NCI-H2081 treated with DMSO at 0.1 percent for 48 hours (cell line): Measurements from ENCODE around the gene SLA2.
"Not testable (repeated sequence)": the region's sequence is repeated elsewhere in the genome, so short reads cannot be mapped to it uniquely, and the experiment has no call there.

Experiments
- DNase-seq: peaks from one replicate; lab custom pipeline; 2025; lab: John Stamatoyannopoulos, UW

Gene SLA2

DNA sequence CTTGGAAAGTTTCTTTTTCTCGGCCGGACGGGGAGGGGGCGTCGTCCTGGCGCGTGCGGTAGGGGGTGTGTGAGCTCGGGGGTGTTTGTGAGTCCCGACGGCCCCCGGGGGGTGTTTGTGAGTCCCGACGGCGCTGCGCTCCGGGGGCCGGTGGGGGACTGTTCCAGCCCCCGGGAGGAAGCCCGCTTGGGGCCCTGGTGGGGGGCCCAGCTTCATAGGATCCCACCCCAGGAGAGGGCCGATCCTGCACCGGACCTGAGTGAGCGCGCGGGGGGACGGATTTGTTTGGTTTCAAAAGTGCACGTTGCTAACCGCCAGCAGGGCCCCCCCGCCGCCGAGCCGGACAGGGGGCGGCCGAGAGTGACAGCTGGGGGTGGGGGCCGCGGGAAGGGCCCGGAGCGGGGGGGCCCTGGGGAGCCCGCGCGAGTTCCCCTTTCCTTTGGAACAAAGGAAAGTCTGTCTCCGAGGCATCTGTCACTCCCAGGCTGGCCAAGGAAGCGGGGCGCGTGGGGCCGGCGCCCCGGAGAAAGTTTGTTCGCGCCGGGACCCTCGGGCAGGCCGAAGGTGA lies 72.1 kb downstream of the SLA2 start:
- DNase-seq, result no peak

GRCh38 chr20:36573103-36573797 lies 72.7 kb downstream of the SLA2 start, which contains the start of gene TGIF2:
TSS of gene TGIF2 (plus strand) at chr20:36573597. CDS start at chr20:36578775, 5,178 bp downstream.
- DNase-seq, result no peak

DNA sequence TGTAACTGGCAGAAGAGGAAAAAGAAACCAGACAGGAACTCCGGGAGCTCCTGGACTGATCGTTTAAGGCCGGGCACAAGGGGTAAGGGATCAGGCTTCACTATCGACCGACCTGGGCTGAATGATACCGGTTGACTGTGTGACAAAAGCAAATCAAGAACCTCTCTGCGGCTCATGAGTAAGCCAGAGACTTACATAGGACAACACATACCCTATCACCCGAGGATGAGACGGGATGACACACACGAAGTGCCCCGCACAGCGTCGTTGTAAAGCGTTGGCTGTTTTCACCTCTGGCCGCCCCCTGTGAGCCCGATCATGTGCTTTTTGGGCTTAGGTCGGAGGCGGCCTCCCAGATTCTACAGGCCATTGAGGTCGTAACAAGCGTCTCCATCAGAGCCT lies 73.3 kb downstream of the SLA2 start:
- DNase-seq, result no peak

GRCh38 chr20:36571564-36572504 lies 74.2 kb downstream of the SLA2 start:
- DNase-seq, result no peak

DNA sequence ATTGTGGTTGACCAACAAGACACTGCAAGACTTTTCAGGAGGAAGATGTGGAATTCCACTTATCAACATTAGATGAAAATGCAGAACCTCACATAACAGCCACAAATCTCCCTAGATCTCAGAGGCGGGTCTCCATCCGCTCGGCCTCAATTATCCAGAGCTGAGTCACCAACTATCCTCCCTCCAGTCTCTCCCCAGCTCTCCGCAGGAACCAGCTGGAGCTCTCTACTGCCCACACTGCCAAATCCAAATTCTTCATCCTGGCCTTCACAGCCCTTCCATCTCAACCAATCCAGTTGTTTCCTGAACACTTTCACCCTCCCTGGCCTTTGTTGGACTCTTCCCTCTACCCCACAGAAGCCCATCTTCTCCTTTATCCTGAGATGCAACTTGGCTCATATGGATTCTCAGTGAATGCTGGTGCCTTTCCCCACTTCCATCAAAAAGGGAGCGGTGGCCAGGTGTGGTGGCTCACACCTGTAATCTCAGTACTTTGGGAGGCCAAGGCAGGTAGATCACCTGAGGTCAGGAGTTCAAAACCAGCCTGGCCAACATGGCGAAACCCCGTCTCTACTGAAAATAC lies 76.1 kb downstream of the SLA2 start:
- DNase-seq, result no peak

DNA sequence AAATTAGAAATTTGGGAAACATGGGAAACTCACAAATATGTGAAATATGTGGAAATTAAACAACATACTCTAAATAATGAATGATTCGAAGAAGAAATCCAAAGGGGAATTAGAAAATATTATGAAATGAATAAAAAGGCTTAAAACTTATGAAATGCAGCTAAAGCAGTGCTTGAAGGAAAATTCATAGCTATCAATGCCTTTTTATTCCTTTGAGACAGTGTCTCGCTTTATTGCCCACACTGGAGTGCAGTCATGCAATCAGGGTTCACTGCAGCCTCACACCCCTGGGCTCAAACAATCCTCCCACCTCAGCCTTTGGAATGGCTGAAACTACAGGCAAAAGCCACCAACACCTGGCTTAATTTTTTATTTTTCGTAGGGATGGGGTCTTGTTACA lies 80.5 kb downstream of the SLA2 start:
- DNase-seq, result no peak

DNA sequence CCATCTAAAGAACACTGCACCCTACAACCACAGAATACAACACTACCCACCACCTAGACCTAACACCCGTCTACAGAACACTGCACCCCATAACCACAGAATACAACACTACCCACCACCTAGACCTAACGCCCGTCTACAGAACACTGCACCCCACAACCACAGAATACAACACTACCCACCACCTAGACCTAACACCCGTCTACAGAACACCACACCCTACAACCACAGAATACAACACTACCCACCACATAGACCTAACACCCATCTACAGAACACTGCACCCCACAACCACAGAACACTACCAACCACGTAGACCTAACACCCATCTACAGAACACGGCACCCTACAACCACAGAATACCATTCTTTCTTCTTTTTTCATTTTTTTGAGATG lies 81.3 kb downstream of the SLA2 start:
- not testable (repeated sequence) for DNase-seq

DNA sequence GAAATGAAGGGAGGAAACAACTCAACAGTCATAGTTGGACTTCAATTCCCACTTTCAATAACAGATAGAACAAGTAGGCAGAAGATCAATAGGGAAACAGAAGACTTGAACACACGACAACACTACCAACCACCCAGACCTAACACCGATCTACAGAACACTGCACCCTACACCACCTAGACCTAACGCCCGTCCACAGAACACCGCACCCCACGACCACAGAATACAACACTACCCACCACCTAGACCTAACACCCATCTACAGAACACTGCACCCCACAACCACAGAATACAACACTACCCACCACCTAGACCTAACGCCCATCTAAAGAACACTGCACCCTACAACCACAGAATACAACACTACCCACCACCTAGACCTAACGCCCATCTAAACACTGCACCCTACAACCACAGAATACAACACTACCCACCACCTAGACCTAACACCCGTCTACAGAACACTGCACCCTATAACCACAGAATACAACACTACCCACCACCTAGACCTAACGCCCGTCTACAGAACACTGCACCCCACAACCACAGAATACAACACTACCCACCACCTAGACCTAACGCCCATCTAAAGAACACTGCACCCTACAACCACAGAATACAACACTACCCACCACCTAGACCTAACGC lies 81.8 kb downstream of the SLA2 start:
- DNase-seq, result not testable (repeated sequence)

DNA sequence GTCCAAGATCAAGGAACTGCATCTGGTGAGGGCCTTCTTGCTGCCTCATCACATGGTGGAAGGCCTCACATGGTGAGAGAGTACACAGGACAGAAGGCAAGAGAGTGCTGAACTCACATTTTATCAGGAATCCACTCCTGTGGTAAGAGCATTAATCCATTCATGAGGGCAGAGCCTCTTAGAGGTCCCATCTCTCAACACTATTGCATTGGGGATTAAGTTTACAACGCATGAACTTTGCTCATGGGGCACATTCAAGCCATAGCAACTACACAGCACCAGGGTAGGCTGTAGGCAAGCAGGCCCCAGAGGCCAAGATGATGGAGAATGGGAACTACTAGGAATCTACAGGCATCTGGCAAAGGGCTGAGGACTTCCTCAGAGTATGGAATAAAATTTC lies 82.6 kb downstream of the SLA2 start:
- no peak for DNase-seq

GRCh38 chr20:36562724-36563123 lies 83.3 kb downstream of the SLA2 start:
- DNase-seq, result no peak
